WTC11 (cell line): Measurements from ENCODE around the gene CMTM1. TPM values are rescaled to one million over a fixed set of nuclear protein-coding genes. Genes with fewer than 3 reads are reported as not detected.

Experiments used
- ATAC-seq: fragments of 200-7000 bp; cut with Tn5 transposase; 2 replicates; pipeline ENCODE4 v1.10.0; 2021; ENCODE audit warnings: mild to moderate bottlenecking, moderate library complexity
- CTCF ChIA-PET: fragments of 300-600 bp; sonication (Branson Sonifier 250); formaldehyde crosslinking; loops from one replicate; lab custom pipeline; 2021; ENCODE audit warnings: antibody characterized with exemption; lab: Charles Lee
- POLR2A ChIA-PET: fragments of 350-600 bp; sonication (Branson Sonifier 250); formaldehyde crosslinking; loops from one replicate; lab custom pipeline; 2021; ENCODE audit warnings: antibody characterized with exemption; lab: Charles Lee
- DNase-seq: peaks from one replicate; pipeline ENCODE4 v3.0.0; 2021; ENCODE audit warnings: low spot score
- H3K27ac Mint-ChIP-seq: 2 replicates; pipeline ENCODE4 v1.8.0; 2021; ENCODE audit warnings: mixed read lengths
- H3K27me3 Mint-ChIP-seq: 2 replicates; pipeline ENCODE4 v1.8.0; 2021; ENCODE audit warnings: low read depth, mild to moderate bottlenecking, moderate library complexity, mixed read lengths
- H3K36me3 Mint-ChIP-seq: 2 replicates; pipeline ENCODE4 v1.8.0; 2021; ENCODE audit warnings: mixed read lengths
- H3K4me1 Mint-ChIP-seq: 2 replicates; pipeline ENCODE4 v1.8.0; 2022; ENCODE audit warnings: mixed read lengths
- H3K4me3 Mint-ChIP-seq: 2 replicates; pipeline ENCODE4 v1.8.0; 2021; ENCODE audit warnings: mild to moderate bottlenecking, moderate library complexity, mixed read lengths
- H3K9me3 Mint-ChIP-seq: 2 replicates; pipeline ENCODE4 v1.8.0; 2021; ENCODE audit warnings: mixed read lengths
- CREB1 ChIP-seq: sonication (generic); formaldehyde crosslinking; IDR thresholded peaks from 2 replicates; pipeline ENCODE4 v1.8.0; 2023; ENCODE audit warnings: mild to moderate bottlenecking, missing genetic modification reagents
- ELF4 ChIP-seq: sonication (generic); formaldehyde crosslinking; IDR thresholded peaks from 2 replicates; pipeline ENCODE4 v1.8.1; 2022; ENCODE audit warnings: low read depth, mild to moderate bottlenecking, moderate library complexity, missing genetic modification reagents
- FOXP1 ChIP-seq: sonication (generic); formaldehyde crosslinking; IDR thresholded peaks from 2 replicates; pipeline ENCODE4 v1.8.0; 2022; ENCODE audit warnings: missing genetic modification reagents, mild to moderate bottlenecking, moderate library complexity, borderline replicate concordance
- GABPB1 ChIP-seq: sonication (generic); formaldehyde crosslinking; IDR thresholded peaks from 2 replicates; pipeline ENCODE4 v1.8.1; 2023; ENCODE audit warnings: mild to moderate bottlenecking, missing genetic modification reagents
- GRHL2 ChIP-seq: fragments of 250-450 bp; sonication (Bioruptor Pico); IDR thresholded peaks from 2 replicates; pipeline ENCODE4 v1.8.0; 2022; ENCODE audit warnings: mild to moderate bottlenecking, moderate library complexity; ENCODE audit not compliant: insufficient replicate concordance, severe bottlenecking
- HMGA2 ChIP-seq: fragments of 250-450 bp; sonication (Bioruptor Pico); IDR thresholded peaks from 2 replicates; pipeline ENCODE4 v1.4.0; 2021; ENCODE audit warnings: mild to moderate bottlenecking, moderate library complexity
- MYBL2 ChIP-seq: sonication (generic); formaldehyde crosslinking; IDR thresholded peaks from 2 replicates; pipeline ENCODE4 v1.8.1; 2023; ENCODE audit warnings: mild to moderate bottlenecking, moderate library complexity, missing genetic modification reagents
- NR2C2 ChIP-seq: sonication (generic); formaldehyde crosslinking; IDR thresholded peaks from 2 replicates; pipeline ENCODE4 v1.8.0; 2022; ENCODE audit warnings: mild to moderate bottlenecking, missing genetic modification reagents
- PRRX2 ChIP-seq: fragments of 250-450 bp; sonication (Bioruptor Pico); IDR thresholded peaks from 2 replicates; pipeline ENCODE4 v1.8.0; 2021; ENCODE audit warnings: mild to moderate bottlenecking
- RORB ChIP-seq: fragments of 250-450 bp; sonication (Bioruptor Pico); IDR thresholded peaks from 2 replicates; pipeline ENCODE4 v1.9.0; 2021; ENCODE audit warnings: mild to moderate bottlenecking
- SMAD4 ChIP-seq: sonication (generic); formaldehyde crosslinking; IDR thresholded peaks from 2 replicates; pipeline ENCODE4 v1.8.0; 2022; ENCODE audit warnings: mild to moderate bottlenecking, missing genetic modification reagents
- ZNF232 ChIP-seq: sonication (generic); formaldehyde crosslinking; IDR thresholded peaks from 2 replicates; pipeline ENCODE4 v1.8.0; 2022; ENCODE audit warnings: mild to moderate bottlenecking, missing genetic modification reagents
- ZNF416 ChIP-seq: fragments of 250-450 bp; sonication (Bioruptor Pico); IDR thresholded peaks from 2 replicates; pipeline ENCODE4 v1.9.0; 2021; ENCODE audit warnings: mild to moderate bottlenecking, inconsistent platforms
- total RNA-seq: library from RNA; stranded (reverse); gene quantifications from 3 replicates; pipeline ENCODE4 v1.2.3, GENCODE V29; 2021
- TF ChIP-seq, protein P1 (sequence below): sonication (generic); formaldehyde crosslinking; conservative IDR thresholded peaks from 2 replicates; pipeline ENCODE4 v1.8.1; 2022; ENCODE audit warnings: mild to moderate bottlenecking, missing genetic modification reagents
- TF ChIP-seq, protein P2 (sequence below): fragments of 250-450 bp; sonication (Bioruptor Pico); IDR thresholded peaks from 2 replicates; pipeline ENCODE4 v1.9.0; 2021; ENCODE audit warnings: mild to moderate bottlenecking
- TF ChIP-seq, protein P3 (sequence below): sonication (generic); formaldehyde crosslinking; conservative IDR thresholded peaks from 2 replicates; pipeline ENCODE4 v1.8.1; 2023; ENCODE audit warnings: mild to moderate bottlenecking, low read depth, missing genetic modification reagents, moderate library complexity
- TF ChIP-seq, protein P4 (sequence below): sonication (generic); formaldehyde crosslinking; IDR thresholded peaks from 2 replicates; pipeline ENCODE4 v1.8.0; 2022; ENCODE audit warnings: mild to moderate bottlenecking, missing genetic modification reagents
- TF ChIP-seq, protein P5 (sequence below): sonication (generic); formaldehyde crosslinking; IDR thresholded peaks from 2 replicates; pipeline ENCODE4 v1.8.0; 2022; ENCODE audit warnings: missing genetic modification reagents

The CMTM1 gene
- total RNA-seq, 1 experiment from 2014 or later, result 1.6 TPM

DNA sequence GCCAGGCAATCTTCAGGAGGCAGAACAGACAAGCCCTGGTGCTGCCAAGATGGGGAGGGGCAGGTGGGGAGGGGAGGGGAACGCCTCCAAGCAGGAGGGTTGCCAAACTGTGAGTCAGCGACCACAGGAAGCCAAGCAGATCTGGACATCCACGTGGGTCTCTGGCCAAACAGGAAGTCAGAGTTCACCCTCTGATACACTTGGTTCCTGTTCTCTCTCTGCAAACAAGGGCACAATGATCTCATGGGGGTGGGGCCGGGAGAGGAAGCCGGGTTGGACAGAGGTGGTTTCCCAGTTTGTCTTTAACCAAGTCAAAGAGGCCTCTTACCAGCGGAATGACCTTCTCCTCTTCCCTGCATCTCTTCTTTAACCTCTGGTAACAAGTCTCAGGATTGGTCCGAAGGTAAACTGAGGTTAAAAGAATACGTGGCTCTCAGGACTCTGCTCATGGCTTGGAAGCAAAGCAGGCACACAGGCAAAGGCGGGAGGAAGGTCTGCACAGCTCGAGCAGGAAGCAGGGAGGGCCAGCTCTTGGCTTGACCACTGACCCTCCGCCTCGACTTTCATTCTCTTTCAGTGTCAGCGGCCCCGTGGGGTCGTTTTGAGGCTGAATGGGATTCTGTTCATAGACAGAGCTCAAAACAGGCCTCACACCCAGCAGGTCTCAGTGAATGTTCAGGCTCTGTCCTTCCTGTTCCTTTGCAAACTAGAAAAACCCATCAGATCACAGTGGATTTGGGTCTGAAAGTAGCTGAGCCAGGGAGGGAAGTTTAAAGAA is 49.2 kb upstream of the CMTM1 start:
- POLR2A ChIA-PET, result no interaction called here
- CTCF ChIA-PET, result no interaction called here
- no peaks in the 10 kb centered on the region for H3K27me3 Mint-ChIP-seq
- DNase-seq, result no peak
- H3K36me3 Mint-ChIP-seq, result peaks cover 11% of the 10 kb centered on the region
- peak; percentile 18 for ATAC-seq
- peak overlapping the region; percentile 68 for H3K27ac Mint-ChIP-seq
- peaks cover 4% of the 10 kb centered on the region; the same call in 1 of the 2 replicates for H3K9me3 Mint-ChIP-seq
- no peak for TF ChIP-seq SMAD4
- TF ChIP-seq GABPB1 (CRISPR knock-in tag), result peak; percentile 86
- no peak for TF ChIP-seq CREB1 (CRISPR knock-in tag)
- TF ChIP-seq, protein P1, sequence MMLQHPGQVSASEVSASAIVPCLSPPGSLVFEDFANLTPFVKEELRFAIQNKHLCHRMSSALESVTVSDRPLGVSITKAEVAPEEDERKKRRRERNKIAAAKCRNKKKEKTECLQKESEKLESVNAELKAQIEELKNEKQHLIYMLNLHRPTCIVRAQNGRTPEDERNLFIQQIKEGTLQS (CRISPR knock-in tag), result no peak
- TF ChIP-seq PRRX2 (CRISPR knock-in tag), result no peak
- no peak for TF ChIP-seq ZNF232 (CRISPR knock-in tag)
- no peak for TF ChIP-seq FOXP1 (CRISPR knock-in tag)
- peaks cover 33% of the 10 kb centered on the region for H3K4me1 Mint-ChIP-seq
- no peak overlapping the region for H3K4me3 Mint-ChIP-seq

DNA sequence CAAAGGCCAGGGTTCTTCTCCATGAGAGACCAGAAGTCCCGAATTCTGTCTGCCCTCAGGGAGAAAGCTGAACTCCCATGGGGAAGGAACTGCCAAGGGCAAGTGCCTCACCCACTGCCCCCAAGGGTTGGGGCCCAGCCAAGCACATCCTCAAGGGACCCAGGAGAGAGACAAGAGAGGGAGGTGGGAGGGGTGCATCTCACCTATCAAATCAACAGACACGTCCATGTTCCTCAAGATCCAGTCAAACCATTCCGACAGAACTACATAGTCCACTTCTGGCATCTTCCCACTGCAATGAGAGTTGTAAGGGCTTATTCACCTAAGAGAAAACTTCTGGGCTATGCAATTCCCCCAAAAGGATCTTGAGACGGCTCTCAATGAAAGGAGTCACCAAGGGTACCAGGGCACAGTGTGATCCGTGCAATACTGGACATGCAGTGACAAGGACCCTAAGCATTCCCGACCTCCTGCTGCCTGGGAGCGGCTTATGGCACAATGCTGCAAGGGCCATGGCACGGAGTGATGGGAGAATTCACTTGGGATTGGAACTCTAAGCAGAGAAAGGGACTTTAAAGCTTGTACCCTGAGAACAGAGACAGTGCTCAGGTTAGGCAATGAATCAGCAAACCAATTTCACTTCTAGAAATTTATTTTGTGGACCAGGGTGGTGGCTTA is 48.5 kb upstream of the CMTM1 start:
- CTCF ChIA-PET, result no interaction called here
- POLR2A ChIA-PET, result no interaction called here
- H3K27ac Mint-ChIP-seq, result no peak overlapping the region
- ATAC-seq (no peak), DNase-seq (no peak)
- no peak for TF ChIP-seq NR2C2 (CRISPR knock-in tag)
- TF ChIP-seq MYBL2, result no peak
- TF ChIP-seq ZNF416 (CRISPR knock-in tag), result no peak
- TF ChIP-seq, protein P2, sequence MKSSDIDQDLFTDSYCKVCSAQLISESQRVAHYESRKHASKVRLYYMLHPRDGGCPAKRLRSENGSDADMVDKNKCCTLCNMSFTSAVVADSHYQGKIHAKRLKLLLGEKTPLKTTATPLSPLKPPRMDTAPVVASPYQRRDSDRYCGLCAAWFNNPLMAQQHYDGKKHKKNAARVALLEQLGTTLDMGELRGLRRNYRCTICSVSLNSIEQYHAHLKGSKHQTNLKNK (CRISPR knock-in tag), result no peak
- TF ChIP-seq, protein P3, sequence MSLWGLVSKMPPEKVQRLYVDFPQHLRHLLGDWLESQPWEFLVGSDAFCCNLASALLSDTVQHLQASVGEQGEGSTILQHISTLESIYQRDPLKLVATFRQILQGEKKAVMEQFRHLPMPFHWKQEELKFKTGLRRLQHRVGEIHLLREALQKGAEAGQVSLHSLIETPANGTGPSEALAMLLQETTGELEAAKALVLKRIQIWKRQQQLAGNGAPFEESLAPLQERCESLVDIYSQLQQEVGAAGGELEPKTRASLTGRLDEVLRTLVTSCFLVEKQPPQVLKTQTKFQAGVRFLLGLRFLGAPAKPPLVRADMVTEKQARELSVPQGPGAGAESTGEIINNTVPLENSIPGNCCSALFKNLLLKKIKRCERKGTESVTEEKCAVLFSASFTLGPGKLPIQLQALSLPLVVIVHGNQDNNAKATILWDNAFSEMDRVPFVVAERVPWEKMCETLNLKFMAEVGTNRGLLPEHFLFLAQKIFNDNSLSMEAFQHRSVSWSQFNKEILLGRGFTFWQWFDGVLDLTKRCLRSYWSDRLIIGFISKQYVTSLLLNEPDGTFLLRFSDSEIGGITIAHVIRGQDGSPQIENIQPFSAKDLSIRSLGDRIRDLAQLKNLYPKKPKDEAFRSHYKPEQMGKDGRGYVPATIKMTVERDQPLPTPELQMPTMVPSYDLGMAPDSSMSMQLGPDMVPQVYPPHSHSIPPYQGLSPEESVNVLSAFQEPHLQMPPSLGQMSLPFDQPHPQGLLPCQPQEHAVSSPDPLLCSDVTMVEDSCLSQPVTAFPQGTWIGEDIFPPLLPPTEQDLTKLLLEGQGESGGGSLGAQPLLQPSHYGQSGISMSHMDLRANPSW (CRISPR knock-in tag), result no peak
- TF ChIP-seq HMGA2 (CRISPR knock-in tag), result no peak
- no peak for TF ChIP-seq GRHL2 (CRISPR knock-in tag)
- TF ChIP-seq, protein P4, sequence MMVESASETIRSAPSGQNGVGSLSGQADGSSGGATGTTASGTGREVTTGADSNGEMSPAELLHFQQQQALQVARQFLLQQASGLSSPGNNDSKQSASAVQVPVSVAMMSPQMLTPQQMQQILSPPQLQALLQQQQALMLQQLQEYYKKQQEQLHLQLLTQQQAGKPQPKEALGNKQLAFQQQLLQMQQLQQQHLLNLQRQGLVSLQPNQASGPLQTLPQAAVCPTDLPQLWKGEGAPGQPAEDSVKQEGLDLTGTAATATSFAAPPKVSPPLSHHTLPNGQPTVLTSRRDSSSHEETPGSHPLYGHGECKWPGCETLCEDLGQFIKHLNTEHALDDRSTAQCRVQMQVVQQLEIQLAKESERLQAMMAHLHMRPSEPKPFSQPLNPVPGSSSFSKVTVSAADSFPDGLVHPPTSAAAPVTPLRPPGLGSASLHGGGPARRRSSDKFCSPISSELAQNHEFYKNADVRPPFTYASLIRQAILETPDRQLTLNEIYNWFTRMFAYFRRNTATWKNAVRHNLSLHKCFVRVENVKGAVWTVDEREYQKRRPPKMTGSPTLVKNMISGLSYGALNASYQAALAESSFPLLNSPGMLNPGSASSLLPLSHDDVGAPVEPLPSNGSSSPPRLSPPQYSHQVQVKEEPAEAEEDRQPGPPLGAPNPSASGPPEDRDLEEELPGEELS, result no peak
- TF ChIP-seq ELF4 (CRISPR knock-in tag), result no peak
- TF ChIP-seq, protein P5, sequence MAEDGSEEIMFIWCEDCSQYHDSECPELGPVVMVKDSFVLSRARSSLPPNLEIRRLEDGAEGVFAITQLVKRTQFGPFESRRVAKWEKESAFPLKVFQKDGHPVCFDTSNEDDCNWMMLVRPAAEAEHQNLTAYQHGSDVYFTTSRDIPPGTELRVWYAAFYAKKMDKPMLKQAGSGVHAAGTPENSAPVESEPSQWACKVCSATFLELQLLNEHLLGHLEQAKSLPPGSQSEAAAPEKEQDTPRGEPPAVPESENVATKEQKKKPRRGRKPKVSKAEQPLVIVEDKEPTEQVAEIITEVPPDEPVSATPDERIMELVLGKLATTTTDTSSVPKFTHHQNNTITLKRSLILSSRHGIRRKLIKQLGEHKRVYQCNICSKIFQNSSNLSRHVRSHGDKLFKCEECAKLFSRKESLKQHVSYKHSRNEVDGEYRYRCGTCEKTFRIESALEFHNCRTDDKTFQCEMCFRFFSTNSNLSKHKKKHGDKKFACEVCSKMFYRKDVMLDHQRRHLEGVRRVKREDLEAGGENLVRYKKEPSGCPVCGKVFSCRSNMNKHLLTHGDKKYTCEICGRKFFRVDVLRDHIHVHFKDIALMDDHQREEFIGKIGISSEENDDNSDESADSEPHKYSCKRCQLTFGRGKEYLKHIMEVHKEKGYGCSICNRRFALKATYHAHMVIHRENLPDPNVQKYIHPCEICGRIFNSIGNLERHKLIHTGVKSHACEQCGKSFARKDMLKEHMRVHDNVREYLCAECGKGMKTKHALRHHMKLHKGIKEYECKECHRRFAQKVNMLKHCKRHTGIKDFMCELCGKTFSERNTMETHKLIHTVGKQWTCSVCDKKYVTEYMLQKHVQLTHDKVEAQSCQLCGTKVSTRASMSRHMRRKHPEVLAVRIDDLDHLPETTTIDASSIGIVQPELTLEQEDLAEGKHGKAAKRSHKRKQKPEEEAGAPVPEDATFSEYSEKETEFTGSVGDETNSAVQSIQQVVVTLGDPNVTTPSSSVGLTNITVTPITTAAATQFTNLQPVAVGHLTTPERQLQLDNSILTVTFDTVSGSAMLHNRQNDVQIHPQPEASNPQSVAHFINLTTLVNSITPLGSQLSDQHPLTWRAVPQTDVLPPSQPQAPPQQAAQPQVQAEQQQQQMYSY (CRISPR knock-in tag), result no peak
- TF ChIP-seq RORB (CRISPR knock-in tag), result no peak
- H3K4me3 Mint-ChIP-seq, result no peak overlapping the region
- peaks cover 26% of the 10 kb centered on the region for H3K4me1 Mint-ChIP-seq
- H3K36me3 Mint-ChIP-seq, result peaks cover 11% of the 10 kb centered on the region
- H3K9me3 Mint-ChIP-seq, result peaks cover 4% of the 10 kb centered on the region; the same call in 1 of the 2 replicates
- H3K27me3 Mint-ChIP-seq, result no peaks in the 10 kb centered on the region
